Measurements from ENCODE around the gene PTPRN2.

DNA sequence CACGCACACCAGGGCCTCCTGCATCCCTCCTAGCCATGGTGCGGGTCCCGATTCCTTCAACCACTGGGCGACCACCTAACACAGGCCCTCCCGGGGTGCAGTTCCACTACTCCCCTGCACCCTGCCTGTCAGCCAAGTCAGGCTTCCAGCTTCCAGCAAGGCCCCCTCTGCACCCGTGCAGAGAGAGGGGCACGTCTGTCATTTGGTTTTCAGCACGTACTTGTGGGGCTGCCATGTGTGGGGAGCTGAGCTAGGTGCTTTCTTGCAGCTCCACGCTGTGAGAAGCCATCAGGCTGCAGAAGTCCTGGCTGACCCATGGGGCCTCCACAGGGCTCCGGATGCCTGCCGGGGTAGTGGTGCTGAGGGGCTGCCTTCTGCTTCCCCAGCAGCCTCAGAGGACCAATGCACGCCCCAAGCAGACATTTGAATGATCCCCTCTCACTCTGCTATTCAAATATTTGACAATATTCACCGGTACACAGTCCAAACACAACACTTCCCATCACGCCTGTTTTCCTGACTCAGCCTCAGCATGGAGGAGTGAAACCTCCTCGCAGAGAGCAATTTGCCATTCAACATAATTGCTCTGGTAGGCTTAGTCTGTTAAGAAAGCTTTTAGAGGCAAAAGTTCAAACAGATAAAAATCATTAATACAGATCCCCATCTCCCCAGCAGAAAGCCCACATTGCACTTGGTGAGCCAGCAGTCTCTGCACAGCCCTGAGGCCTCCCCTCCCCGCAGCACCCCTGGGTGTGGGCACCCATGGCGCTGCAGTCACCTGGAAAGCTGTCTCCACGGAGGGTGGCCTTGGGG lies 449.9 kb downstream of the PTPRN2 start:
- TF ChIP-seq, protein P1, sequence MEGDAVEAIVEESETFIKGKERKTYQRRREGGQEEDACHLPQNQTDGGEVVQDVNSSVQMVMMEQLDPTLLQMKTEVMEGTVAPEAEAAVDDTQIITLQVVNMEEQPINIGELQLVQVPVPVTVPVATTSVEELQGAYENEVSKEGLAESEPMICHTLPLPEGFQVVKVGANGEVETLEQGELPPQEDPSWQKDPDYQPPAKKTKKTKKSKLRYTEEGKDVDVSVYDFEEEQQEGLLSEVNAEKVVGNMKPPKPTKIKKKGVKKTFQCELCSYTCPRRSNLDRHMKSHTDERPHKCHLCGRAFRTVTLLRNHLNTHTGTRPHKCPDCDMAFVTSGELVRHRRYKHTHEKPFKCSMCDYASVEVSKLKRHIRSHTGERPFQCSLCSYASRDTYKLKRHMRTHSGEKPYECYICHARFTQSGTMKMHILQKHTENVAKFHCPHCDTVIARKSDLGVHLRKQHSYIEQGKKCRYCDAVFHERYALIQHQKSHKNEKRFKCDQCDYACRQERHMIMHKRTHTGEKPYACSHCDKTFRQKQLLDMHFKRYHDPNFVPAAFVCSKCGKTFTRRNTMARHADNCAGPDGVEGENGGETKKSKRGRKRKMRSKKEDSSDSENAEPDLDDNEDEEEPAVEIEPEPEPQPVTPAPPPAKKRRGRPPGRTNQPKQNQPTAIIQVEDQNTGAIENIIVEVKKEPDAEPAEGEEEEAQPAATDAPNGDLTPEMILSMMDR (IDR thresholded peaks at IDR 0.05): no peak
- no peak for TF ChIP-seq POLR2AphosphoS5 (IDR thresholded peaks at IDR 0.05)
